GM18867 (cell line): ENCODE results near the gene PCNT.
"Not testable (repeated sequence)": the region's sequence is repeated elsewhere in the genome, so short reads cannot be mapped to it uniquely, and the experiment has no call there.

Experiments
- ATAC-seq: cut with Tn5 transposase; IDR thresholded peaks from one replicate; pipeline ENCODE4 v1.9.1; 2021; ENCODE audit warnings: mild to moderate bottlenecking, moderate library complexity; ENCODE audit not compliant: unreplicated experiment

Gene PCNT

DNA sequence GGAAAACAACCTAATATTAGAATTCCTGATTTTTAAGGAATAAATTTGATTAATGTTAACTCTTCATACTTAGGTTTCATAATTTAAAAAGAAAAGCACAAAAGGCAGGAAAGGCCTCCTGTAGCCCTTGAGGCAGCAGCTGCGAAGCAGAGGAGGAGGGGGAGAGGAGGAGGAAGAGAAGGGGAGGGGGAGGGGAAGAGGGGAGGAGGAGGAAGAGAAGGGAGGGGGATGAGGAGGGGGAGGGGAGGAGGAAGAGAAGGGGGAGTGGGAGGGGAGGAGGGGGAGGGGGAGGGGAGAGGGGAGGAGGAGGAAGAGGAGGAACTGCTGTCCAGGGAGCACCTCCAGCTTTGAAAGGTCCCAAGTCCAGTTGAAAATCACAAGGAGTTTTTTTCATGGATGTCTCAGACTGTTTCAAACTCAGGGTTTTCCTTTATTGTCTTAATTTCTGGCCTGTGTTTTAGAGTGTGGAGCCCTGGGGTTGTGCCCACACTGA, 99.6 kb downstream of the PCNT start:
- no peak for ATAC-seq

DNA sequence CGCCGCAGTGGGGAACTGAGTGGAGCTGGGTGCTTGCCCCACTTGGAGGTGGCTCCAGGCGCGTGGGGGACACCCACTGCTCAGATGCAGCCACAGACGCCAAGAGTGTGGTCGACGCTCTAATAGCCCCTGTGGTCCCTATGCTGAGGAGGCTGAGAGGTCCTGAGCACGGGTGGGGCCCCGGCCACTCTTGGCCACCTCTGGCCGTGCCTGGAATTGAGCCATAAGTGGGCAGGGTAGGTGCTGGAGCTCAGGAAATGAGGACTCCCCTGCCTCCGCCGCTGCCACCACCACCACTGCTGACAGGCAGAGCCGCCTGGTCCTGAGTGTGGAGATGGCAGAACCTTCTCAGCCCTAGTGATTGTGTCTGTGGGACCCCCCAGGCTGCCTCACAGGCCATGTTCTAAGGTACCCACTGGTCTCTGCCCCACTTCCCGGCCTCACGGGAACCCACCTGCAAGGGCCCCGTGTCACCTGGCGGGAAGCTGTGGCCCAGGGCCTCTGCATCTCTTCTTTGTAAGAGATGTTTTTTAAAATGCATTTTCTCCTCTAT, 100.2 kb downstream of the PCNT start:
- ATAC-seq: no peak

DNA sequence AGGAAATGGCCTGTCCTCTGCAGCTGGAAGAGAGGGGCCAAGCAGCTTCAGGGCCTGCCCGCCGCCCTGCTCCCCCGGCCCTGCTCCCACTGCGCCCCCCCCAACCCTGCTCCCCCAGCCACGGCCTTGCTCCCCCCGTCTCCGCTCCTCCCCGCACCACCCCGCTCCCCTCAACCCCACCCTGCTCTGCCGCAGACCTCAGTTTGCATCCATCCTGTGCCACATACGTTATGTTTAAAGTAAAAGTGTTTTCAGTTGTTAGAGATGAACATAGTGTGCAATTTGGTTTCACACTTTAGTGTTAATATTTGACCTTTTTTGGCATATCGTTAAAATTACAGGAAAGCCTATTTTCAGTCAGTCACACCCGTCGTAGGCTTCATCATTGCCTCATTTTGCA, 100.7 kb downstream of the PCNT start:
- no peak for ATAC-seq

DNA sequence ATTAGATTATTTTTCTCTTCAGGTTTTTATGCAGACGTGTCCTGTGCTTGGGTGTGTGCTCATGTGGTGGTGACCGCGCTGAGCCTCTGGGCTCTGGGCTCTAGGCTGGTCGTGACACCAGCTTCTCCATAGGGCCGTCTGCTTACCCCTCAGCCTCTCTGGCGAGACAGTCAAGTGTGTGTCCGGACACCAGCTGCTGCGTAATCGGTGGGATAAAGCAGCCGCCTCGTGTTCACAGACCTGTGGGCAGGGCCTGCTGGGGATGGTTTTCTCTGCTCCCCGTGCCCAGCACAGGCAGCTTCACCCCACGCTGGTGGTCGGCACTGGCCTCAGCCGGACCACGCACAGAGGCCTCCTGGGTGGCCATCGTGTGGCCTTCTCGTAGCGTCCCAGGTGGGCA, 101.1 kb downstream of the PCNT start:
- no peak for ATAC-seq

DNA sequence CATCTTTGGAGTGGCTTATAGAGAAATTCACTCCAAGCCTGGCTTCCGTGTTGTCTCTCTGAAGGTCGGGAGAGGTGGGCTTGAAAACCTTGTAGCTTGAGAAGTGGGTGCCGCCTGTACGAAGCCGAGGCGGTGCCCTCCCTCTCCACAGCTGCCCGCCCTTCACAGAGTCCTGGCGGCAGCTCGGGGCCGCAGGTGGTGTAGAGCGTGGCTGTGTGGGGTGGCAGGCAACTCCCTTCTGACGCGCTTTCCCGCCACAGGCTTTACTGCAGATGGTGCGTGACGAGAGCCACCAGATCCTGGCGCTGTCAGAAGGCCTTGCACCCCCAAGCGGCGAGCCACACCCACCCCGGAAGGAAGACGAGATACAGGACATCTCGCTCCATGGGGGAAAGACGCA, 101.6 kb downstream of the PCNT start:
- ATAC-seq: no peak

DNA sequence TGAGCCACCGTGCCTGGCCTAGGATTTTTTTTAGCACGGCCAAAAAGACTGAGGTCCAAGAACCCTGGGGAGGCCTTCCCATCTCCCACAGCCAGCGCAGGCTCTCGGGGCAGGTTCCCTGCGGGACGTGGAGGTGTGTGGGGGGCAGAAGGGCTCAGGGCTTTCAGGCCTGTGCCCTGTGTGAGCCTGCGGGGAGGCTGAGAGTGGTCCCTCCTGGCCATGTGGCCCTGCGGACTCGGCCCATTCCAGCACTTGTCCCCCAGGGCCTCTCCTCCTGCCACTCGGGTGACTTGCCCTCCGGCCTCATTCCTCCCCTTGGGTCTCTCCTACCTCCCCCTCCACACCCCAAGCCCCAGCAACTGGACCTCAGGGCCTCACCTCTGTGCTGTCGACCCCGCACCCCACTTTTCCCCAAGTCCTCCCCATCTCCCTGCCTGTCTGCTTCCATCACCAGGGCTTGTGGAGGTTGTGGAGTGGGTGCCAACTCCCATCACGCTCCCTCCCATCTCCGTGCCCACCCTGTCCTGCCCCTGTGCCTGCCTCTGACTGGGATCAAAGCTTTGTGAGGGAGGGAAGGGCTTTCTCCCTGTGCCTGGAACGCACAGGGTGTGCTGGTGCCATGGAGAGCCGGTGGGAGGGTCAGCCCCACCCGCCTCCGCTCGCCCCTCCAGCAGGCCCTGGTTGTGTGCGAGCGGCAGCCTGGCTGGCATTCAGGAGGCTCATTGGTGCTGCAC, 102.5 kb downstream of the PCNT start:
- no peak for ATAC-seq

DNA sequence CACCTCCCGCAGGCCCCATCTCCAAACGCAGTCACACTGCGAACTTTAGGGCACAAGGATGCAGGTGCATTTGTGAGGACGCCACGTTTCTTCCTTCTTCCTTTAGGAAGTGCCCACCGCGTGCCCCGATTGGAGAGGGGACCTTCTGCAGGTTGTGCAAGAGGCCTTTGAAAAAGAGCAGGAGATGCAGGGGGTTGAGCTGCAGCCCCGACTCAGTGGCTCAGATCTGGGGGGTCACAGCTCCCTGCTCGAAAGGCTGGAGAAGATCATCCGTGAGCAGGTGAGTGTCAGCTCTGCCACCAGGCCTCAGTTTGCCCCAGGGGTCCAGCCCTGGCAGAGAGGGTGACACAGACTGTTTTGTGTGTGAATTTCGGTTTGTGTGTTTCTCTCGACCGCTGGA, 103.6 kb downstream of the PCNT start:
- ATAC-seq: no peak

DNA sequence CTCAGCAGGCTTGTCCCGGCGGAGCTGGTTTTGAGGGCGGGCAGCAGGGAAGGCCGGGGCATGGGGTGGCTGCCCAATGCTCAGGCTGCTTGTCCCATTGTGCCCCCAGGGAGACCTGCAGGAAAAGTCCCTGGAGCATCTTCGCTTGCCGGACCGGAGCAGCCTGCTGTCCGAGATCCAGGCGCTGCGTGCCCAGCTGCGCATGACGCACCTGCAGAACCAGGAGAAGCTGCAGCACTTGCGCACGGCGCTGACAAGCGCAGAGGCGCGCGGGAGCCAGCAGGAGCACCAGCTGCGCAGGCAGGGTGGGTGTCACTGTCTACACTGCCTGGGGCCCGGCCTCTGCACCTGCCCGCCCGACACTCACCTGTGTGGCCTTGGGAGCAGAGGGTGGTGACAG, 104.3 kb downstream of the PCNT start:
- ATAC-seq: no peak

DNA sequence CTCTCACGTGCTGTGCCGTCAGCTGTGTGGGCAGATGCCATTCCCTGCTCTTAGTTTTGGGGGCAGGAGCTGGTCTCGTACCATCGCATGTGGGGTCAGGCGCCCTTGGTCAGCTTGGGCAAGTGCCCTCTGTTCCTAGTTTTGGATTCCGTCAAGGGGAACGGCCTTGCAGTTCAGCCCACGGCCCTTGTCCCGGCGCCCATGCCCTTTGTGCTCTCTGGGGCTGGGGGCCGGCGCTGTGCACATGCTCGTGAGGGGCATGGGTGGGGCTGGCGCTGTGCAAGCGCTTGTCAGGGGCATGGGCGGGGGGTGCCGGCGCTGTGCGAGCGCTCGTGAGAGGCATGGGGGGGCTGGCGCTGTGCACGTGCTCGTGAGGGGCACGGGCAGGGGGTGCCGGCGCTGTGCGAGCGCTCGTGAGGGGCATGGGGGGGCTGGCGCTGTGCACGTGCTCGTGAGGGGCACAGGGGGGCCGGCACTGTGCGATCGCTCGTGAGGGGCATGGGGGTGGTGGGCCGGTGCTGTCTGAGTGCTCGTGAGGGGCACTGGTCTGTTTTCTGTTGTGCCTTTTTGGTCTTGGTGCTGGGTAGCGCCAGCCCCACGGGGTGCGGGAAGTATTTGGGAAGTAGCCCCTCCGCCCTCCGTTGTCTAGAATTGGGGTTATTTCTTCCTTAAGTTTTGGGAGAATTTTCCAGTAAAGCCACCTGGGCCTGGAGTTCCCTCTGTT, 105.2 kb downstream of the PCNT start:
- ATAC-seq: no peak

DNA sequence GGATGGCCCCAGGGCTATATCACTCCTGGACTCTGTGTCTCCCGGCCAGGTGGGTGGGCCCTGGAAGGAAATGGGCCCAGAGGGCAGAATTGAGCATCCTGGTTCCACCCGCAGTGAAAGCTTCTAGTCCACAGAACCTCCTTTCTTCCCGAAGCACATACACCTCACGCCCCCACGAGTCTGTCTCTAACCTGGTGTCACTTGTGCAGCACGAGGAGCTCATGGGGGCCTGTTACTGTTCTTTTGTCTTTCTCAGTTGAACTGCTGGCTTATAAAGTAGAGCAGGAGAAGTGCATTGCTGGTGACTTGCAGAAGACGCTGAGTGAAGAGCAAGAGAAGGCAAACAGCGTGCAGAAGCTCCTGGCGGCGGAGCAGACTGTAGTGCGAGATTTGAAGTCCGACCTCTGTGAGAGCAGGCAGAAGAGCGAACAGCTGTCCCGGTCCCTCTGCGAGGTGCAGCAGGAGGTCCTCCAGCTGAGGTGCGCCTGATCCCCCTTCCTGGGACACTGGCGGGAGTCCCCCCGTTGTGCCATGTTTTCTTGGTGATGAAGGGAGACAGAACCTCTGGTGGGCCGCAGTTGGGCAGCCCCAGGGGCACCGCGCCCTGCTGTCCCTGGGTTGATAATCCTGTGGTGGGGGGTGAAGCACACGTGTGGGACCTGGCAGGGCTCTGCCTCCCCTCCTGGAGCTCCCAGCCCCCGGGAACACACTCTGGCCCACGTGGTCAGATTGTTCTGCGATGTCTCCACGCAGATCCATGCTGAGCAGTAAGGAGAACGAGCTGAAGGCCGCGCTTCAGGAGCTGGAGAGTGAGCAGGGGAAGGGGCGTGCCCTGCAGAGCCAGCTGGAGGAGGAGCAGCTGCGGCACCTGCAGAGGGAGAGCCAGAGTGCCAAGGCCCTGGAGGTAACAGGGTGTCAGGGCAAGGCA, 106.1 kb downstream of the PCNT start:
- ATAC-seq: no peak

DNA sequence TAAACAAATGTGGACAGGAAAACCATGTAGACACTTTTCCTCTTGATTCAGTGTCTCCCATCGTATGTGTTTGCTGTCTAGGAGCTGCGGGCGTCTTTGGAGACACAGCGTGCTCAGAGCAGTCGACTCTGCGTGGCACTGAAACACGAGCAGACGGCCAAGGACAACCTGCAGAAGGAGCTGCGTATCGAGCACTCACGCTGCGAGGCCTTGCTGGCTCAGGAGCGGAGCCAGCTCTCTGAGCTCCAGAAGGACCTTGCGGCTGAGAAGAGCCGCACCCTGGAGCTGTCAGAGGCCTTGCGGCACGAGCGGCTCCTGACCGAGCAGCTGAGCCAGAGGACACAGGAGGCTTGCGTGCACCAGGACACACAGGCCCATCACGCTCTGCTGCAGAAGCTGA, 107.5 kb downstream of the PCNT start:
- ATAC-seq: no peak

DNA sequence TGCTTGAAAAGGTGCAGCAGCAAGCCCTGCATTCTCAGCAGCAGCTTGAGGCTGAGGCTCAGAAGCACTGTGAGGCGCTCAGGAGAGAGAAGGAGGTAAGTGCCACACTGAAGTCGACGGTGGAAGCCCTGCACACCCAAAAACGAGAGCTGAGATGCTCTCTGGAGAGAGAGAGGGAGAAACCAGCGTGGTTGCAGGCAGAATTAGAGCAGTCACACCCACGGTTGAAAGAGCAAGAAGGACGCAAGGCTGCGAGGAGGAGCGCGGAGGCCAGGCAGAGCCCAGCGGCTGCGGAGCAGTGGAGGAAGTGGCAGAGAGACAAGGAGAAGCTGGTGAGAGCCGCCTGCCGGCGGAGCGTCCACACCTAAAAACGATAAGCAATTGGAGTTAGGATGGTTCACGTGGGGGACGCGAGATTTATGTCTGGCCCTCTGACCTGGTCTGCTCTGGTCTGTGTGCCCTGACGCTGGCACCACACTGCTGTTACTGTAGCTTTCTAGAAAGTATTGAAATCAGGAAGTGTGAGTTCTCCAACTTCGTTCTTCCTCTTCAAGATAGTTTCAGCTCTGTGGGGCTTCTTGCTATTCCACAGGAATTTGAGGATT, 108.0 kb downstream of the PCNT start:
- no peak for ATAC-seq

DNA sequence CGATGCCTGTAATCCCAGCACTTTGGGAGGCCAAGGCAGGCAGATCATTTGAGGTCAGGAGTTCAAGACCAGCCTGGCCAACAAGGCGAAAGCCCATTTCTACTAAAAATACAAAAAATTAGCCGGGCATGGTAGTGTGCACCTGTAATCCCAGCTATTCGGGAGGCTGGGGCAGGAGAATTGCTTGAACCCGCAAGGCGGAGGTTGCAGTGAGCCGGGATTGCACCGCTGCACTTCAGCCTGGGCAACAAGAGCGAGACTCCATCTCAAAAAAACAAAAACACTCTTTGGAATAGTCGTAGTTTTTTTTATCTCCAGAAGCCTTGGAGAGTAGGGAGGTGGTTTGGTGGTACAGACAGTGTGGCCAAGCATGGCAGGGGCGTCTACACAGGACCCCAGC, 109.2 kb downstream of the PCNT start:
- not testable (repeated sequence) for ATAC-seq

DNA sequence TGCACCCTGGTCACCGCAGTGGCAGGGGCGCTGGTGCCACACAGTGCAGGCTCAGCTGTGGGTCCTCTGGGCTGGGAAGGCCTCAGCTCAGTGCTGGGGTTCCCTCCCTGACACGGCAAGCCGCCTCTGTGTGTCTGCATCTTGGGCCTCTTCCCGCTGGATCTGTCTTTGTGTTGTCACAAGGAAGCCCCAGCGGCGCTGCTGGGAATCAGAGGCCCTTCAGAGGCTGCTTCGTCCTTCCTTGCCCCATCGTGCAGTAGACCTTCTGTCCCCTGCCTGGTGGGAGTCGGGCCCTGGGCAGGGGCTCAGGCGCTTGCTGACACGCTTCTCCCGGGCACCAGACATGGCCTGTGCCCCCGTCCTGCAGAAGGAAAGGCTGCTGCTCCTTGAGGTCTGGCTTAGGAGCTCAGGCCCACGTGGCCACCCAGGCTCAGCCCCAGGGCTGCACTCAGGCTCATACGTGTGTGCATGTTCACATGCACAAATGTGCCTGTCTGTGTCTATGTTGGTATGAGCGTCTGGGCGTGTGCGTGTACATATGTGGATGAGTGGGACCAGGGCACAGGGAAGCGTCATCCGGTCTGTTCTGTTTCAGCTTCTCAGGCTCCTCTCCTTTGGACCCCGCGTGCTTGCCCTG, 110.5 kb downstream of the PCNT start:
- ATAC-seq: no peak

DNA sequence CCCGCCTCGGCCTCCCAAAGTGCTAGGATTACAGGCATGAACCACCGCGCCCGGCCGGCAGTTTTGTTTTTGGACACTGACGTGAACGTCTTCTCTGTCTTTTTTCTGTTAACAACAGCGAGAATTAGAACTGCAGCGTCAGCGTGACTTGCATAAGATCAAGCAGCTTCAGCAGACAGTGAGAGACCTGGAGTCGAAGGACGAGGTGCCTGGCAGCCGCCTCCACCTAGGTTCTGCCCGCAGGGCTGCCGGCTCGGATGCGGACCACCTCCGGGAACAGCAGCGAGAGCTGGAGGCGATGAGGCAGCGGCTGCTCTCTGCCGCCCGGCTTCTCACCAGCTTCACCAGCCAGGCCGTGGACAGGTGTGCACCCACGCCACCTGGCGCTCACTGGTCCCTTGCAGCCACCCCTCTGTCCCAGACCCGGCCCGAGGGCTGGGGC, 111.9 kb downstream of the PCNT start:
- no peak for ATAC-seq

DNA sequence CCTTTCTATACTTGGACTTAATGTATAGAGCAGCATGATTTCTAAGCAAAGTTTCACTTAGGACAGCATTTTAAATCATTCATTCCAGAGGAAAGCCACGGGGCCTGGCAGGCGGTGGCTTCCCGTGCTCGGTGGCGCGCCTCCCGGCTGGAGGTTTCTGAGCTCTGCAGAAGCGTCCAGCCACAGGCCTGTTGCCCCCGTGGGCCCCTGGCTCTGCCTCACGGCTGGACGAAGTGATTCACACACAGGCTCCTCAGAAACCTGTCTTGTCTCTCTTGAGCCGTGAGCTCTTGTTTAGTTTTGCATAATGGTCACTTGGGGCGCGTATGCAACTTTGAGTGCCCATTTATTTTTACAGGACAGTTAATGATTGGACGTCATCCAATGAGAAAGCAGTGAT, 112.7 kb downstream of the PCNT start:
- no peak for ATAC-seq

DNA sequence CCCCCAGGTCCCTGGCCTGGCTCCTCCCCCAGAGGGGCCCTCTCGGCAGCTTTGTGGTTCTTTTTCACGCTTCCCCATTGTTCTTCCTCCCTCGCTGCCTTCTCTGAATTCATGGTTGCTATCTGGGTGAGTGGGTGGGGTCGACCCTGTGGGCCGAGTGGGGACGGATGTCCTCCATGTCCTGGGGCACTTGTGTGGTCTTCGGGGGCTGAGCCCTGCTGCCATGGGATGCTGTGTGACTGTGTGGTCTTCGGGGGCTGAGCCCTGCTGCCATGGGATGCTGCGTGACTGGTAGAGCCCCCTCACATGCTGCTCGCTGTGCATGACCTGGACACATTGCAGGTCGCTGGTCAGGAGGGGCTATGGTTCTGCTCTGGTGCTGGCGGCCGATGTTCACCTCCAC, 113.1 kb downstream of the PCNT start:
- no peak for ATAC-seq

DNA sequence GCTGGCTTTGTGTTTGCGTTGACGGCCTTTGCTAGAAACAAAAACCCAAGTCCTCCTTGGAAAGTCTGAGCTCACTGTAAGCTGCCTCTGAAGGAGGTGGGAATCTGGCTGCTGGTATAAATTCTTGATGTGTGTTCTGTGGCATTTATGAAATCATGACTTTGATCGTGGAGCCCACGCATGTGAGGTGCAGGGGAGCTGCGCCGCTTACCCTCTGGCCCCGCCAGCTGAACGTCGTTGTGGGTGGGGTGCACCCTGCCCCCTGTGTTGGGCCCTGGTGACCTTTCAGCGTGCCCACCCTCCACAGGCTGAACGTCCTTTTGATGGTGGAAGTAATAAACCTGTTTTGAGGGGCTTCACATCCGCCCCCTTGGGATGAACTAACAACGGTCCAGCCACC, 113.6 kb downstream of the PCNT start:
- no peak for ATAC-seq

DNA sequence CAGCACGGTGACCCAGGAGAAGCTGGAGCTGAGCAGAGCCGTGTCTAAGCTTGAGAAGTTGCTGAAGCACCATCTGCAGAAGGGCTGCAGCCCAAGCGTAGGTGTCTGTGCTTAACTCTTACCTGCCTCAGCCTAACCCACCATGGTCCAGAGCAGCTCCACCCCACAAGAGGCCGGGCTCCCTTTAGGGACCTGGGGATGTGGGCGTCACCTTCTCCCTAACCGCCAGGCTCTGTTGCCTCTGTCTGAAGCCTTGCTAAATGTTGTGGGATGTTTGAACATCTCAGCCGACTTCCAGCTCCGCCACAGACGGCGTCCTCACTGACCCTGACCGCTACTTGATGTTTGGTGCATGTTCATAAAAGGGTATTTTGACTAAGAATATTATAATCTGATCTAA, 114.3 kb downstream of the PCNT start:
- ATAC-seq: no peak

DNA sequence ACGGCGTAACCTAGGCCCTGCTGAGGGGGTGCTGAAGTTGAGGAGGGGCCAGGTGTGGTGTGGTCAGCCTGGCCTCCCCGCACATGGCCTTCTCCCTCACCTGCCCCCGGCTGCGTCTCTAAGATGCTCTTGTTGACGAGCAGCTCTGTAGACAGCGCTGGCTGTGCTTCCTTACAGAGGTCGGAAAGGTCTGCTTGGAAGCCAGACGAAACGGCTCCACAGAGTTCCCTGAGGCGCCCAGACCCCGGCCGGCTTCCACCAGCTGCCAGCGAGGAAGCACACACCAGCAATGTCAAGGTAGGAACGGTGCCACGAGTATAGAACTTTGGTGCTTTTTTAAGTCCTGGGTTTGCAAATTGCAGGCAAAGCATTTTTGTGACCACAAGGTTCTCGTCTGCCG, 116.0 kb downstream of the PCNT start:
- ATAC-seq: no peak
